ENCODE data around the gene RSPO3.

RSPO3 gene

DNA sequence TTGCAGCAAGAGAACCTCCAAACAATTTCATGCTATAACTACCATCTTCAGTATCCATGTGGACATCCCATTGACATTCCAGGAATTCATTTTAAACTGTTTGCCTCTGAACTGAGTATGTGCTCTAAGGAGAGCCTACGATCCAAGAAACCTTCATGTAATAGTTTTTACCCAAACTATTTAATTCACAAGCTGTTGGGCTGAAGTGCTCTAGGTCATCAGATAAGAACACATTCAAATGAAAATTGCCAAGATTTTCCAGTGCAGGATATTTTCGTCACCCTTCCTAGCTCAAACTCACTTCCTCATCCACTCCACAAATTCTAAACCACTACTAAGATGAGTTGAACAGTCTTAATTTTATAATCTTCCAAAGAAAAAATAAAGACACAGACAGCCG, 12.8 kb downstream of the RSPO3 start:
- no peak overlapping the region for H3K27ac ChIP-seq
- TF ChIP-seq, protein P1, sequence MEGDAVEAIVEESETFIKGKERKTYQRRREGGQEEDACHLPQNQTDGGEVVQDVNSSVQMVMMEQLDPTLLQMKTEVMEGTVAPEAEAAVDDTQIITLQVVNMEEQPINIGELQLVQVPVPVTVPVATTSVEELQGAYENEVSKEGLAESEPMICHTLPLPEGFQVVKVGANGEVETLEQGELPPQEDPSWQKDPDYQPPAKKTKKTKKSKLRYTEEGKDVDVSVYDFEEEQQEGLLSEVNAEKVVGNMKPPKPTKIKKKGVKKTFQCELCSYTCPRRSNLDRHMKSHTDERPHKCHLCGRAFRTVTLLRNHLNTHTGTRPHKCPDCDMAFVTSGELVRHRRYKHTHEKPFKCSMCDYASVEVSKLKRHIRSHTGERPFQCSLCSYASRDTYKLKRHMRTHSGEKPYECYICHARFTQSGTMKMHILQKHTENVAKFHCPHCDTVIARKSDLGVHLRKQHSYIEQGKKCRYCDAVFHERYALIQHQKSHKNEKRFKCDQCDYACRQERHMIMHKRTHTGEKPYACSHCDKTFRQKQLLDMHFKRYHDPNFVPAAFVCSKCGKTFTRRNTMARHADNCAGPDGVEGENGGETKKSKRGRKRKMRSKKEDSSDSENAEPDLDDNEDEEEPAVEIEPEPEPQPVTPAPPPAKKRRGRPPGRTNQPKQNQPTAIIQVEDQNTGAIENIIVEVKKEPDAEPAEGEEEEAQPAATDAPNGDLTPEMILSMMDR (IDR thresholded peaks at IDR 0.05), result no peak
- no peak for TF ChIP-seq ZFX (IDR thresholded peaks at IDR 0.05; ENCODE audit: borderline replicate concordance)

DNA sequence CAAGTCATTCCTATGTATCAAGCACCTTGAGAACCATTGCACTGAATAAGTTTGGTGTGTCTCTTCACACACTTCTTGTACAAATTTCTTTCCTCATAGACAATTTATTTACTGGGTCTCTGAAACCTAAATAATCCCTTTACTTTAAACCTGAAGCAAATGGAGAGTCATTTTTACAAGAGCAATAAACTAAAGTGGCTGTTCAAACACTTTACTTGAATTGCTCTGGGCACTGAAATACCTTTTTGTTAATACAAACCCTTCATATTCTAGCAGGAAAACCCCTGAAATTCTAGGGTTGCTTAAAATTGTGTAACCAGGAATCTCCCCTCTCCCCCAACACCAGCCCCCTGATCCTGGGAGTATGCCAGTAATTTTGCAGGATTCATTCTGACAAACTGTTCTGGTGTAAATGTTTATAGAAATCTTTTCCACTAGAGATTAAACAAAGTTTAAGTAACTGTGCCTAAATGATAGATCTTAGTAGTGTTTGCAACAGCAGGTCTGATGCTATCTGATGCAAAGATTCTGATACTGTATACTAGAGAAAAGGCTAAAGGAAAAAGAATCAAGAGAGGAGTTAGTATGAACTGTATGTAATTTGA, 13.4 kb downstream of the RSPO3 start:
- TF ChIP-seq, protein P1 (IDR thresholded peaks at IDR 0.05), result no peak
- TF ChIP-seq ZFX (IDR thresholded peaks at IDR 0.05; ENCODE audit: borderline replicate concordance), result no peak

DNA sequence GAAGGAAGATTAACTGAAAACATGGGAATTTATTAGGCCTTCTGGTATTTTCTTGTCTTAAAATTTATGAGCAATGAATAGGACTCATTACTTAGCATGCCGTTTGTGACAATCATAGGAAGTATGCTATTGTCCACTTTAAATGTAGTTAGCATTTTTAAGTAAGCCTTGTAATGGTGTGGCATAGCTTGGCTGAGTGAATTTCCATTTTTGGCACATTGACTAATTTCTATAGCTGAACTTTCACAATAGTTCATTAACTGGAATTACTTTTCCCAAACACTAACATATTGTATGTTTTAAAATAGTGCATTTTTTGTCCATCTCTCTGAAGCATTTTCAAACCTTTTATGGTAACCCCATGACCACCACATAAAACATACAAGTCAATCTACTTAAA, 15.7 kb downstream of the RSPO3 start:
- no peak for TF ChIP-seq ZFX (IDR thresholded peaks at IDR 0.05; ENCODE audit: borderline replicate concordance)
- TF ChIP-seq, protein P1 (IDR thresholded peaks at IDR 0.05), result no peak
- H3K27ac ChIP-seq, result no peak overlapping the region

More for the DNA sequence above, 13.4 kb downstream of the RSPO3 start:
- no peak overlapping the region for H3K27ac ChIP-seq

DNA sequence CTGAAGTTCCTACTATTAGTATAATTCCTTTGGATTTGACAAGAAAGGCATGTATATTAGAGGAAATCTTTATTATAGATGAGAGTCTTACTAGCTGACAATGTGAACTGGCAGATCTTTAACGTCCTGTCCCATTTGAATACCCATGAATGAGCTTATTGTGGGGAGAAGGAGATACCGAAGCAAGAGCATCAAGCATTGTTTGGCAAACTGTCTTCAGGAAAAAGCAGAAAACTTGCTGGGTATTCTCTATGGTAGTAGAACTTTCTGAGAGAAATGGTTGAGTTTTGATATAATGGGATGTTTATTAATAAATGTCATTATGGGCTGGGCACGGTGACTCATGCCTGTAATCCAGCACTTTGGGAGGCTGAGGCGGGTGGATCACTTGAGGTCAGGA, 18.3 kb downstream of the RSPO3 start:
- TF ChIP-seq ZFX (IDR thresholded peaks at IDR 0.05; ENCODE audit: borderline replicate concordance), result no peak
- TF ChIP-seq, protein P1 (IDR thresholded peaks at IDR 0.05), result no peak
- H3K27ac ChIP-seq, result no peak overlapping the region

DNA sequence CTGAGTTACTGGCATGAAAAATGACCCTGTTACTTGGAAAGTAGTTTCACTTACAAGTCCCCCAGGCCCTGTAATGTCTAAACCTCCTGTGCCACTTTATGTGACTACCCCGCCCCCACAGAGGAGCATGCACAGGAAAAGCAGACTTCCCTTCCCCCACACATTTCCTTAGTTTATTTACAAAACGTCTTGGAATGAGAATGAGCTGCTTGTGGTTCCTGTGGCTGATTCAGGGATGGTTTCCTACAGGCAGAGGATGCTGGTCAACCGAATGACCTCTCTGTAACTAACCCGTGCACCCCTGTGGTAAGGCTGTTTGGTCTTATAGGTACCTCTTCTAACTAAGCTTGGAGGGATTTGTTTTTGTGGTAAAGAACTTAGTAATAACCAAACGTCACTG, 28.5 kb downstream of the RSPO3 start:
- TF ChIP-seq, protein P1 (IDR thresholded peaks at IDR 0.05), result no peak
- no peak overlapping the region for H3K27ac ChIP-seq

DNA sequence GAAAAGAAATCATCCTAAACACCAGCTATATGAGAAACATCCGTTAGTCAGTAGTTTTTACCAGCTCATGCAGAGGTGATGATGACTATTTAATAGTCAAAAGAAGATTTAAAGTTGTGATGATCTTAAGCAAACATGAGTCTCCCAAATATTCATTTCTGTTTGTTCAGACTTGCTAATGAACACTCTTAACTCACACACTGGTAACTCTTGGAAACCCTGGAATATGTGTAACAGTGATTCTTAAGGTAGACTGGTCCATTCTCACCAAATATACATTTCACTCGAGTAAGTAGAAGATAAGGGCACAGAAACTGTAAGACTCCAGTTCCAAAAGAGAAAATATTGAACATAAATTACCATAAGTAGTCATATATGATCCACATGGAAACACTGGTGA, 29.1 kb downstream of the RSPO3 start:
- TF ChIP-seq, protein P1 (IDR thresholded peaks at IDR 0.05), result no peak
- no peak for TF ChIP-seq ZFX (IDR thresholded peaks at IDR 0.05; ENCODE audit: borderline replicate concordance)
- no peak overlapping the region for H3K27ac ChIP-seq

DNA sequence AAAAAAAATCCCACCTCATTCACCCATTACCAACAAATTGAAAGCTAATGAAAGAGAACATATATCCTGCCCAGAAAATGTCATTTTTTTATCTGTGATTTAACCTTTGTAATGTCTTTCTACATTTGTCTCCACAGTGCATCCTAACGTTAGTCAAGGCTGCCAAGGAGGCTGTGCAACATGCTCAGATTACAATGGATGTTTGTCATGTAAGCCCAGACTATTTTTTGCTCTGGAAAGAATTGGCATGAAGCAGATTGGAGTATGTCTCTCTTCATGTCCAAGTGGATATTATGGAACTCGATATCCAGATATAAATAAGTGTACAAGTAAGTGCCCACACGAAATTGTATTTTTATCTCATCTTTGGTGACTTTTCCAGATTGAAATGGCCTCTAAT, 30.0 kb downstream of the RSPO3 start:
- no peak for TF ChIP-seq ZFX (IDR thresholded peaks at IDR 0.05; ENCODE audit: borderline replicate concordance)
- TF ChIP-seq, protein P1 (IDR thresholded peaks at IDR 0.05), result no peak
- no peak overlapping the region for H3K27ac ChIP-seq
